C4-2B (cell line): ENCODE data around the gene CFAP45.

Experiments
- H3K27ac ChIP-seq: fragments of 450-650 bp; 2 replicates; pipeline ENCODE4 v1.5.1; 2017
- CTCF ChIP-seq: fragments of 450-650 bp; conservative IDR thresholded peaks from 2 replicates; pipeline ENCODE4 v1.5.1; 2017; ENCODE audit warnings: mild to moderate bottlenecking
- ZFX ChIP-seq: fragments of 450-650 bp; IDR thresholded peaks from 2 replicates; pipeline ENCODE4 v1.6.1; 2017

Gene CFAP45

GRCh38 chr1:159943908-159944622 is 44.1 kb upstream of the CFAP45 start:
- TF ChIP-seq ZFX (no peak), CTCF (no peak)
- H3K27ac ChIP-seq = no peak overlapping the region

GRCh38 chr1:159943278-159943640 is 43.3 kb upstream of the CFAP45 start:
- no peak for TF ChIP-seq ZFX
- no peak for TF ChIP-seq CTCF
- no peak overlapping the region for H3K27ac ChIP-seq

- TF ChIP-seq ZFX = no peak
- TF ChIP-seq CTCF = no peak
- no peak overlapping the region for H3K27ac ChIP-seq
Observed at GRCh38 chr1:159942632-159943277, 42.8 kb upstream of the CFAP45 start.

GRCh38 chr1:159941591-159942560 is 41.9 kb upstream of the CFAP45 start:
- TF ChIP-seq CTCF (no peak), ZFX (no peak)
- H3K27ac ChIP-seq = no peak overlapping the region

- H3K27ac ChIP-seq = no peak overlapping the region
- TF ChIP-seq CTCF (no peak), ZFX (no peak)
Observed at GRCh38 chr1:159941141-159941540, 41.2 kb upstream of the CFAP45 start.

- no peak overlapping the region for H3K27ac ChIP-seq
- TF ChIP-seq CTCF = no peak
- TF ChIP-seq ZFX = no peak
Observed at GRCh38 chr1:159940006-159940620, 40.1 kb upstream of the CFAP45 start.
